KMS-11 (cell line): ENCODE results near the gene TMIE.
"Not testable (repeated sequence)": the region's sequence is repeated elsewhere in the genome, so short reads cannot be mapped to it uniquely, and the experiment has no call there.

ENCODE experiments used
- H2AFZ ChIP-seq: fragments of 200-600 bp; sonication (generic); 2 replicates; pipeline ENCODE4 v1.6.1; 2016; ENCODE audit warnings: antibody characterized with exemption, mixed run types, low read depth
- H3K27ac ChIP-seq: fragments of 200-600 bp; sonication (generic); 2 replicates; pipeline ENCODE4 v1.6.1; 2016; ENCODE audit warnings: mild to moderate bottlenecking, mixed run types
- H3K27me3 ChIP-seq: fragments of 200-600 bp; sonication (generic); 2 replicates; pipeline ENCODE4 v1.6.1; 2017; ENCODE audit warnings: mild to moderate bottlenecking, low read depth, mixed run types, moderate library complexity; ENCODE audit not compliant: insufficient read depth
- H3K36me3 ChIP-seq: fragments of 200-600 bp; sonication (generic); 2 replicates; pipeline ENCODE4 v1.6.1; 2017; ENCODE audit warnings: mild to moderate bottlenecking, mixed run types; ENCODE audit not compliant: insufficient read depth
- H3K4me1 ChIP-seq: fragments of 200-600 bp; sonication (generic); 2 replicates; pipeline ENCODE4 v1.6.1; 2016; ENCODE audit warnings: mild to moderate bottlenecking, low read depth, mixed run types; ENCODE audit not compliant: poor library complexity, severe bottlenecking
- H3K4me2 ChIP-seq: fragments of 200-600 bp; sonication (generic); 2 replicates; pipeline ENCODE4 v1.7.0; 2016; ENCODE audit warnings: mild to moderate bottlenecking, mixed run types
- H3K4me3 ChIP-seq: fragments of 200-600 bp; sonication (generic); IDR thresholded peaks from 2 replicates; pipeline ENCODE4 v1.6.1; 2017; ENCODE audit warnings: low read depth, low read length, mixed read lengths; ENCODE audit not compliant: insufficient read depth
- H3K79me2 ChIP-seq: fragments of 200-600 bp; sonication (generic); 2 replicates; pipeline ENCODE4 v1.6.1; 2016; ENCODE audit warnings: low read depth, mixed run types; ENCODE audit not compliant: insufficient read depth
- H3K9ac ChIP-seq: fragments of 200-600 bp; sonication (generic); 2 replicates; pipeline ENCODE4 v1.6.1; 2016; ENCODE audit warnings: mild to moderate bottlenecking, mixed run types
- H4K20me1 ChIP-seq: fragments of 200-600 bp; sonication (generic); 2 replicates; pipeline ENCODE4 v1.6.1; 2016; ENCODE audit warnings: mild to moderate bottlenecking, mixed run types; ENCODE audit not compliant: insufficient read depth
- TF ChIP-seq, protein P1 (sequence below): fragments of 200-600 bp; sonication (generic); conservative IDR thresholded peaks from 2 replicates; pipeline ENCODE4 v1.6.1; 2017; ENCODE audit warnings: low read depth, mild to moderate bottlenecking, antibody characterized with exemption, low read length, moderate library complexity, mixed read lengths

TMIE gene

DNA sequence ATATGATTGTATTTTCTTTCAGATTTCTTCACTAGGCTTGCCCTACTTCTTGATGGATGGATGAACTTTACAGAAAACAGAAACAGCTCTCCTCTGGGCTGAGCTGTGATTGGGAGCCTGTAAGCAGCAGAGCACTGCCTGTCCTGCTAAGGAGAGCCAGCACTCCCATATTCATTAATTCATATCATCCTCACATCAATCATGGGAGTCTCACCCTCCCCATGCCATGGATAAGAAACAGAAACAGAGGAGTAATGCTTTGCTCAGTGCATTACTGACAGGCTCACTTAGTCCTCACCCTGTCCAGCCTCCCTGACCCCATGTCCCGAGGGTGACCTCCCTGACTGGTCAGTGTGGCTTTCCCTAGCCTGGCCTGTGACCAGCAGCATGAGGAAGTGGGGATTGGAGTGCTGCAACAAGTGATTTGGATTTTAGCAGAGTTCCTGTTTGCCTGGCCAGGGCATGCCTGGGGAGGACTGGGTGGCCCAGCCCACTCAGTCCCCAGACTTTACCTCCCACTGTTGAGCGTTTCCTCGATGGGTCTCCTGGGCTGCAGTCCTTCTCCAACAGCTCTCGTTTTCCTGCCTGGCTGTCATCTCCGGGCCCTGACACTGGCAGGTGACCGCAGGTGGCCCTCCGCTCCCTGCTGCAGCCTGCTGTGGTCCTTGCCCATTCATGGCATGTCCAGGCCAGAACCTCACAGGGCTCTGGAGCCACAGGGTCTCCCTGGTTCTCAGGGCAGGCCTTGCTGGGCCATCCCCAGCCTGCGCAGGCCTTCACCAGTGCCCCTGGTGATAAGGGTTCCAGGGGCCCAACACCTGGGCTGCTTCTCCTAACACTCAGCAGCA, 1.3 kb upstream of the TMIE start:
- TF ChIP-seq, protein P1, sequence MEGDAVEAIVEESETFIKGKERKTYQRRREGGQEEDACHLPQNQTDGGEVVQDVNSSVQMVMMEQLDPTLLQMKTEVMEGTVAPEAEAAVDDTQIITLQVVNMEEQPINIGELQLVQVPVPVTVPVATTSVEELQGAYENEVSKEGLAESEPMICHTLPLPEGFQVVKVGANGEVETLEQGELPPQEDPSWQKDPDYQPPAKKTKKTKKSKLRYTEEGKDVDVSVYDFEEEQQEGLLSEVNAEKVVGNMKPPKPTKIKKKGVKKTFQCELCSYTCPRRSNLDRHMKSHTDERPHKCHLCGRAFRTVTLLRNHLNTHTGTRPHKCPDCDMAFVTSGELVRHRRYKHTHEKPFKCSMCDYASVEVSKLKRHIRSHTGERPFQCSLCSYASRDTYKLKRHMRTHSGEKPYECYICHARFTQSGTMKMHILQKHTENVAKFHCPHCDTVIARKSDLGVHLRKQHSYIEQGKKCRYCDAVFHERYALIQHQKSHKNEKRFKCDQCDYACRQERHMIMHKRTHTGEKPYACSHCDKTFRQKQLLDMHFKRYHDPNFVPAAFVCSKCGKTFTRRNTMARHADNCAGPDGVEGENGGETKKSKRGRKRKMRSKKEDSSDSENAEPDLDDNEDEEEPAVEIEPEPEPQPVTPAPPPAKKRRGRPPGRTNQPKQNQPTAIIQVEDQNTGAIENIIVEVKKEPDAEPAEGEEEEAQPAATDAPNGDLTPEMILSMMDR: no peak
- Histone ChIP-seq H3K4me2 (no peak overlapping the region), H3K79me2 (no peaks in the 10 kb centered on the region)

DNA sequence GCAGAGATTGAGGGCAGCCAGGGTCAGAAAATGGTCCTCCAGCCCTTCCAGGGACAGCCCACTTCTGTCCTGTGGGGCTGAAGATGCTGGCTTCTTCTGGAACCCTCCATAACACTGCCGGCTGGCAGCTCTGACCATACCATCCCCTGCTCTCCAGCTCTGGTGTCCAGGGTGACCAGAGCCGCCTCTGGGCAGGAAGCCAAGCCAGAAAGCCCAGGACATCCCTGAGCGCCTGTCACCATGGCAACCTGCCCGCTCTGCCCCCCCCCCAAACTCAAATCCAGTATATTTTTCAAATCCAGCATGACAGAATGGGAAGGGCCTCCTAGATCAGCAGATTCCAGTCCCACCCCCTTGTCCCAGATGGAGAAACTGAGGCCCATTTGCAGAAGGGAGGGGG, 420 bp upstream of the TMIE start:
- no peaks in the 10 kb centered on the region for H4K20me1 ChIP-seq
- no peak overlapping the region for H3K9ac ChIP-seq
- H3K27ac ChIP-seq: no peak overlapping the region
- no peak overlapping the region for H3K4me3 ChIP-seq
- no peaks in the 10 kb centered on the region for H3K27me3 ChIP-seq
- TF ChIP-seq, protein P1: no peak
- H3K4me2 ChIP-seq: no peak overlapping the region
- no peaks in the 10 kb centered on the region for H3K79me2 ChIP-seq
- H3K36me3 ChIP-seq: no peaks in the 10 kb centered on the region
- no peak overlapping the region for H2AFZ ChIP-seq
- no peaks in the 10 kb centered on the region for H3K4me1 ChIP-seq

More for the DNA sequence above, 1.3 kb upstream of the TMIE start:
- Histone ChIP-seq H3K4me3 (no peak overlapping the region), H3K36me3 (no peaks in the 10 kb centered on the region), H4K20me1 (no peaks in the 10 kb centered on the region), H3K27me3 (no peaks in the 10 kb centered on the region), H2AFZ (no peak overlapping the region), H3K27ac (no peak overlapping the region), H3K9ac (no peak overlapping the region), H3K4me1 (no peaks in the 10 kb centered on the region)

DNA sequence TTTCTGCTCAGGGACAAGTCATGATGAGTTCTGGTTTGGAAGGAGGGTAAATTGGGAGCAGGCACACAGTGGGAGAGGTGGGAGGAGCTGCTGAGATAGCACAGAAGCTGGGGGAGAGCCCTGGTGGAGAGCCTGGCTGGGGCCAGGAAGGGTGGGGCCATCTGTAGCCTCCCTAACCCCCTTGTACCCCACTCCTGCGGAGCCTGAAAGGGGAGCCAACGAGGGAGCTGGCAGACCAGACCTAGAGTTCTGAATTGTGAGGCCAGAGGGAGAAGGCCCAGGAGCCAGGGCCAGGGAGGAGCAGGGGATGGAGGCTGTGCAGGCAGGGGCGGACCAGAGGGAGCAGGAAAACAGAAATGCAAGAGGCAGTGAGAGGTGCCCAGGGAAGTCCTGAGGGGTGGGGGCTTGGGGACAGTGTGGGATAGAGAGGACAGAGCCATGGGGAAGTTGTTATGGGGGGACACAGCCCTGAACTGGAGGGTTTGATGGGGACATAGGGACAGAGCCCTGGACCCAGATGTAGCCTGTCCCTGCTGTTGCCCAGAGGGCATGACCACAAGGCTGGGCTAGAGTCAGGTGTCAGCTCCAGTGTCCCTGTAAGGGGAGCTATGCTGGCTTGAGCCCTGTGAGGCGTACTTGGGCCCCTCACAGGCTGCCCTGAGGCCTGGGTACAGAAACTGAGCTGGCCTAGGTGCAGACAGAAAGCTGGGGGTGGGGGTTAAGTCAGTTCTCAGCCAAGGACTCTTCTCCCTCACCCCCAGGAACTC, 1.2 kb downstream of the TMIE start:
- Histone ChIP-seq H3K79me2 (no peaks in the 10 kb centered on the region), H3K27me3 (no peaks in the 10 kb centered on the region), H3K4me2 (no peak overlapping the region), H3K4me3 (no peak overlapping the region), H3K36me3 (no peaks in the 10 kb centered on the region), H3K4me1 (no peaks in the 10 kb centered on the region), H3K9ac (no peak overlapping the region), H4K20me1 (no peaks in the 10 kb centered on the region), H2AFZ (no peak overlapping the region), H3K27ac (no peak overlapping the region)
- TF ChIP-seq, protein P1: no peak

DNA sequence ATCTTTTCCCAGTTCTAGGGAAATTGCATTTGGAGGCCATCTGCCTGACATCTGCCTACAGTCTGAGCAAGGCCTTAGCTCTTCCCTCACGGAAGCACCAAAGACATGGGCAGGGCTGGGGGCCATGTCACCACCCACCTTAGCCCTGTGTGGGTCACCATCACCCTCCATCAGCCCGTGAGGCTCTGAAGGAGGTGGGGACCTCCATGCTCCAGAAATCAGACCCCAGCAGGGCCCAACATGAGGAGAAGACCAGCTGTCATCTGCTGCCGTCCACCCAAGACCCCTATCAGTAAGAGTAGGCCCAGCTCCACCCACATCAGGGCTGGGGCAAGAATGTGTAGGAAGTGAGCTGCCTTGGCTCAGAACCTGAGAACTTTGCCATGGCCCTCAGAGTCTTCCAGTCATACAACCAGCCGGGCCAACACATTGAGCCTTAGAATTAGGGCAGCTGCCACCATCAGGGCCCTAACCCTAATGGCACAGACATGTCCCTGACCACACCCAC, 1.9 kb downstream of the TMIE start:
- Histone ChIP-seq H2AFZ (no peak overlapping the region), H3K36me3 (no peaks in the 10 kb centered on the region), H3K4me1 (no peaks in the 10 kb centered on the region), H3K9ac (no peak overlapping the region), H3K4me3 (no peak overlapping the region), H3K79me2 (no peaks in the 10 kb centered on the region), H3K27ac (no peak overlapping the region), H4K20me1 (no peaks in the 10 kb centered on the region), H3K4me2 (no peak overlapping the region), H3K27me3 (no peaks in the 10 kb centered on the region)
- TF ChIP-seq, protein P1: no peak

DNA sequence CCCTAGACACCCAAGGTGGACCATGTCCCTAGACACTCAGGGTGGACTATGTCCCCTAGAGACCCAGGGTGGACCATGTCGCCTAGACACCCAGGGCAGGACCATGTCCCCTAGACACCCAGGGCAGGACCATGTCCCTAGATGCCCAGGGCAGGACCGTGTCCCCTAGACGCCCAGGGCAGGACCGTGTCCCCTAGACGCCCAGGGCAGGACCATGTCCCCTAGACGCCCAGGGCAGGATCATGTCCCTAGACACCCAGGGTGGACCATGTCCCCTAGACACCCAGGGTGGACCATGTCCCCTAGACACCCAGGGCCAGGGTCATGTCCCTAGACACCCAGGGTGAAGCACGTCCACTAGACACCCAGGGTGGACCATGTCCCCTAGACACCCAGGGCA, 3.2 kb downstream of the TMIE start:
- H3K36me3 ChIP-seq, H3K79me2 ChIP-seq, H3K9ac ChIP-seq, H4K20me1 ChIP-seq, H3K27ac ChIP-seq, H3K4me1 ChIP-seq, H3K4me2 ChIP-seq, H3K4me3 ChIP-seq, H2AFZ ChIP-seq, H3K27me3 ChIP-seq: not testable (repeated sequence)
